Measurements from ENCODE around the gene EZH1. TPM values are rescaled to one million over a fixed set of nuclear protein-coding genes. Genes with fewer than 3 reads are reported as not detected.

Gene EZH1
- polyA plus RNA-seq (2011; rRNA removed) = 30.4 and 32.0 TPM in 2 replicates
- 25.7 and 32.3 TPM in 2 replicates for polyA minus RNA-seq (2011; rRNA and poly(A)+ RNA removed)

DNA sequence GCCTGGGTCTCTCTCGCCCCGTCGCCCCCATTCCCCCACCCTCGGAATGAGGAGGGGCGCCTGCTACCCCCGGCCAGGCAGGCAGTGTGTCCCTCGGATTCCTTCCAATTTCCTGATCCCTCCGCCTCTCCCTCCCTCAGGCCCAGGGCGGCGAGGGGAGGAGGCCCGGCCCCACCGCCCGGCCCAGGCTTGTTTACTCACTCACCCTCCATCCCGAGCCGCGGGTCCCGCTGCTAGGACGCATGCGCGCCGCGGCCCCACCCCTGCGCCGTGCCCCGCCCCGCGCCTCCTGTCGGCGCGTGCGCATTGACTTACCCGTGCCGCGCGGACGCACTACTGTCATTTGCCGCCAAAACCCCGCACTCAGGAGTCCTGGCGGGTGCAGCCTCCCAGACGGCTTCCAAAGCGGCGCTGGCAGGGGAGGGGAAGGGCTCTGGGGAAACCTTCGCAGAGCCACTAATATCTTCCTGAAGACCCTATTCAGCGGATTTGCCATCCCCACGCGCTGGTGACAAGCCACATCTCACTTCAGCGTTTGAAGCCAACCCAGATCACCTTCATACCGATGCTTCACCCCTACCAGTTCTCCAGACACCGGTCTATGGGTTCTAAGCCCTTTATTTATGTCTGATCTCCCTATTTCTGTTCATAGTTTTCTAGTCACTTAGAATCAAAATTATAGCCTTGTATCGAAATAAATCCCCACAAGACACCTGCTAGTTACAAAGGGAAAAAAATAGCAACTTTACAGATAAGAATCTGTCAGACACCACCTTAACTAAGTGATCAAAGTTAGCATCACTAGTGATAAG is at the start of gene EZH1:
TSS of gene EZH1 (minus strand) at position 235 of the 812 bp plus-strand sequence. CDS start 16,099 bp downstream, outside the sequence.
- DNase-seq (ENCODE audit: low read depth) = peak; percentile 44
- POLR2A ChIA-PET = no interaction called here
- Histone ChIP-seq H3K36me3 (ENCODE audit: control insufficient read depth, insufficient read depth, low read length) (no peaks in the 10 kb centered on the region), H3K4me3 (ENCODE audit: low read depth, low read length) (peak within 1 kb of the TSS; percentile 69), H3K27me3 (ENCODE audit: control insufficient read depth, insufficient read depth, low read length) (0 out of 2 replicates have a peak, but pooled peaks cover 2% of the 10 kb centered on the region)
- no peak for TF ChIP-seq CTCF (IDR thresholded peaks at IDR 0.05; ENCODE audit: insufficient read depth, low read depth, low read length)
- CTCF ChIA-PET = interaction anchor here (1.8 kb wide), 1 partner anchor 19 kb away, joined by 7 read pairs; no protein-coding TSS in a partner anchor

DNA sequence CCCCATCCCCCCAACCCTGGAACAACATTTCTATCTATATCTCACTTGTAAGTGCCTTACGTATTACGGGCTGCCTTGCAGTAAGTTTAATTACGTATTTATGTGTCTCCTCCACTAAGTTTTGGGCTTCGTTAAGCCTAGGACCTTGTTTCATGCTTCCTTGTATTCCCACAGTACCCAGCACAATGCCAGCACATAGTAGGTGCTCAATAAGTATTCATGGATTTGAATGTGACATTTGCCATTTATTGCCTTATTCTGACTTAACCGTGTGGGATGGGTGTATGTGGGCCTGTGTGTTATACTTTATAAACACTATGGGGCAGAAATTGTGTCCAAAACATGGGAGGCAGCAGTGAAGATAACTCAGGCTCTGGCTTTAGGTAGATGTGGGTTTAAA is 47.7 kb upstream of the EZH1 start:
- no peak for TF ChIP-seq CTCF (IDR thresholded peaks at IDR 0.05; ENCODE audit: insufficient read depth, low read depth, low read length)
- no peaks in the 10 kb centered on the region for H3K27me3 ChIP-seq (ENCODE audit: control insufficient read depth, insufficient read depth, low read length)
- H3K36me3 ChIP-seq (ENCODE audit: control insufficient read depth, insufficient read depth, low read length) = peaks cover 6% of the 10 kb centered on the region
- POLR2A ChIA-PET = no interaction called here
- no peak for DNase-seq (ENCODE audit: low read depth)
- CTCF ChIA-PET = interaction anchor here (1.2 to 1.4 kb wide), 2 partner anchors 8 to 31 kb away, joined by 3 to 5 read pairs; partner anchors contain the start of gene BECN1
- no peak overlapping the region for H3K4me3 ChIP-seq (ENCODE audit: low read depth, low read length)

GRCh38 chr17:42791948-42792347 is 47.1 kb upstream of the EZH1 start:
- TF ChIP-seq CTCF (IDR thresholded peaks at IDR 0.05; ENCODE audit: insufficient read depth, low read depth, low read length) = no peak
- peaks cover 6% of the 10 kb centered on the region for H3K36me3 ChIP-seq (ENCODE audit: control insufficient read depth, insufficient read depth, low read length)
- no peak for DNase-seq (ENCODE audit: low read depth)
- ChIA-PET POLR2A (no interaction called here), CTCF (interaction anchor here (1.4 kb wide), 1 partner anchor 32 kb away, joined by 5 read pairs; the partner anchor contains the start of gene BECN1)
- no peak overlapping the region for H3K4me3 ChIP-seq (ENCODE audit: low read depth, low read length)
- H3K27me3 ChIP-seq (ENCODE audit: control insufficient read depth, insufficient read depth, low read length) = no peaks in the 10 kb centered on the region

- TF ChIP-seq CTCF (IDR thresholded peaks at IDR 0.05; ENCODE audit: insufficient read depth, low read depth, low read length) = no peak
- CTCF ChIA-PET = interaction anchor here (1.0 kb wide), 1 partner anchor 35 kb away, joined by 3 read pairs; no protein-coding TSS in a partner anchor
- Histone ChIP-seq H3K27me3 (ENCODE audit: control insufficient read depth, insufficient read depth, low read length) (no peaks in the 10 kb centered on the region), H3K4me3 (ENCODE audit: low read depth, low read length) (no peak overlapping the region), H3K36me3 (ENCODE audit: control insufficient read depth, insufficient read depth, low read length) (peaks cover 4% of the 10 kb centered on the region)
- POLR2A ChIA-PET = no interaction called here
- DNase-seq (ENCODE audit: low read depth) = no peak
Measured at GRCh38 chr17:42787266-42787665, 42.4 kb upstream of the EZH1 start.

DNA sequence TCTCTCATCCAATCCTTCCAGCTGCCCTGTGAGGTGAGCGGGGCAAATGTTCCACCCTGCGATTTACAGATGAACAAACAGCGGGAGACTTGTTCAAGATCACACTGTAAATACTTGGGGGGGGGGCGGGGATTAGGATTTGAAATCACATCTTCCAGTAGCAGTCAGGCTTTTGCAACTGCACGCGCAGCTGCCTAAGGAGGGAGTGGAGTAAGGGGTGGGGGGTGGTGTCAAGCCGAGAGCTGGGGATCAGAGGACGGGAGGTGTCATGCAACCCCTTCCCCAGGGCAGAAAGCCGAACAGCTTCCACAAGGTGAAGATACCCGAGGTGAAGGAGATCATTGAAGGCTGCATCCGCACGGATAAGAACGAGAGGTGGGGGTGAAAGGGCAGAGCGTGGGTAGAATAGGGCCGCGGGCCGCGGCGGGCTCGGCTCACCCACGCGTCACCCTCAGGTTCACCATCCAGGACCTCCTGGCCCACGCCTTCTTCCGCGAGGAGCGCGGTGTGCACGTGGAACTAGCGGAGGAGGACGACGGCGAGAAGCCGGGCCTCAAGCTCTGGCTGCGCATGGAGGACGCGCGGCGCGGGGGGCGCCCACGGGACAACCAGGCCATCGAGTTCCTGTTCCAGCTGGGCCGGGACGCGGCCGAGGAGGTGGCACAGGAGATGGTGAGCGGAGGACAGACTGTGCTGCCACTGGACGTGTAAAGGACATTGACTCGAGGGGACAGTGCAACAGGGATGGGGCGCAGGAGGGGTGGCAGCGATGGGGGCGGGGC is 40.2 kb upstream of the EZH1 start:
- H3K36me3 ChIP-seq (ENCODE audit: control insufficient read depth, insufficient read depth, low read length) = peaks cover 4% of the 10 kb centered on the region; the same call in 1 of the 2 replicates
- POLR2A ChIA-PET = no interaction called here
- no peak for TF ChIP-seq CTCF (IDR thresholded peaks at IDR 0.05; ENCODE audit: insufficient read depth, low read depth, low read length)
- DNase-seq (ENCODE audit: low read depth) = no peak
- H3K27me3 ChIP-seq (ENCODE audit: control insufficient read depth, insufficient read depth, low read length) = no peaks in the 10 kb centered on the region
- H3K4me3 ChIP-seq (ENCODE audit: low read depth, low read length) = no peak overlapping the region
- CTCF ChIA-PET = interaction anchor here (0.8 kb wide), 1 partner anchor 8 kb away, joined by 3 read pairs; no protein-coding TSS in a partner anchor
